HG03175 (cell line): ENCODE results near the gene OVCH1.
"Not testable (repeated sequence)": the region's sequence is repeated elsewhere in the genome, so short reads cannot be mapped to it uniquely, and the experiment has no call there.

Experiments used
- ATAC-seq: cut with Tn5 transposase; IDR thresholded peaks from one replicate; pipeline ENCODE4 v1.9.1; 2021; ENCODE audit warnings: mild to moderate bottlenecking, moderate library complexity; ENCODE audit not compliant: unreplicated experiment

Gene OVCH1

GRCh38 chr12:29405561-29405960 is 91.9 kb downstream of the OVCH1 start:
- no peak for ATAC-seq

- ATAC-seq: no peak
Observed at GRCh38 chr12:29403991-29404390, 93.5 kb downstream of the OVCH1 start.

DNA sequence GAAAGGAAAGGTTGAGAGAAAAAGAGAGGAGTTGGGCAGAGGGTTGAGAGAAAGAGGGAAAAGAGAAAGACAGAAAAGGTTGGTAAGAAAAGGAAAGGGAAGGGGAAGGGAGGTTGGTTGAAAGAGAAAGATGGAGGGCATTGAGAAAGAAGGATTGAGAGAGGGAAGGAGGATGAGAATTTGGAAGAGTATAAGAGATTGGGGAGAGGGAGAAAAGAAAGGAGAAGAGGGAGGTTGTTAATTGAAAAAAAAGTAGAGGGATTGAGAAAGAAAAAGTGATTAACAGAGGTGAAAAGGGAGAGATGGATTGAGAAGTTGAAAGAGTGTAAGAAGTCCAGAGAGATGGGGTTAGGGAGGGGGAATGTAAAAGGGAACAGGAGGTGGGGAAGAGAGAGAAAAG is 95.0 kb downstream of the OVCH1 start:
- ATAC-seq: no peak

- no peak for ATAC-seq
Observed at GRCh38 chr12:29398495-29398894, 99.0 kb downstream of the OVCH1 start.

DNA sequence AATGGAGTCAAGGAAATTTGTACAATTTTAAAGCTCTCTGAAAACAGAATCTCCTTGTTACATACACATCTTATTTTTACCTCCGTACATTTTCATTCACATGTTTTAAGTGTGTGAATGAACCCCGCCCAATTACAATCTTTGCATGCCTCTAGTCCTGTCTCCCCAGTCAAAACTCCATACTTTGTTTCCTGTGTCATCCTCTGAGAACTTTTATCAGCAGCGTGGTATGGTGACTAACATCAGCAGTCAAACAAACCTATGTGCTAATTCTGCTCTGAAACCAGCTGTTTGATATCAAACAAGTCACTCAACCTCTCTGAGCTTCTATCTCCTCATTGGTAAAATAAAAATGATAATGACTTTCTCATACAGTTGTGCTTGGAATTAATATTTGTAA is 100.7 kb downstream of the OVCH1 start:
- no peak for ATAC-seq

- ATAC-seq: no peak
Observed at GRCh38 chr12:29395356-29395755, 102.1 kb downstream of the OVCH1 start.

GRCh38 chr12:29390419-29390818 is 107.1 kb downstream of the OVCH1 start:
- not testable (repeated sequence) for ATAC-seq

- no peak for ATAC-seq
Observed at GRCh38 chr12:29389295-29389919, 108.1 kb downstream of the OVCH1 start.

DNA sequence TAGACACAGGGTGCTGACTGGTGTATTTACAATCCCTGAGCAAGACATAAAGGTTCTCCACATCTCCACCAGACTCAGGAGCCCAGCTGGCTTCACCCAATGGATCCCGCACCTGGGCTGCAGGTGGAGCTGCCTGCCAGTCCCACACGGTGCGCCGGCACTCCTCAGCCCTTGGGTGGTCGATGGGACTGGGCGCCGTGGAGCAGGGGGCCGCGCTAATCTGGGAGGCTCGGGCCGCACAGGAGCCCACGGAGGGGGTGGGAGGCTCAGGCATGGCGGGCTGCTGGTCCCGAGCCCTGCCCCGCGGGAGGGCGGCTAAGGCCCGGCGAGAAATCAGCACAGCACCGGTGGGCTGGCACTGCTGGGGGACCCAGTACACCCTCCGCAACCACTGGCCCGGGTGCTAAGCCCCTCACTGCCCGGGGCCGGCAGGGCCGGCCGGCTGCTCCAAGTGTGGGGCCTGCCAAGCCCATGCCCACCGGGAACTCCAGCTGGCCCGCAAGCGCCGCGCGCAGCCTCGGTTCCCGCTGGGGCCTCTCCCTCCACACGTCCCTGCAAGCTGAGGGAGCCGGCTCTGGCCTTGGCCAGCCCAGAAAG is 111.3 kb downstream of the OVCH1 start:
- ATAC-seq: not testable (repeated sequence)

GRCh38 chr12:29385194-29385593 is 112.3 kb downstream of the OVCH1 start:
- ATAC-seq: not testable (repeated sequence)

GRCh38 chr12:29382251-29382650 is 115.2 kb downstream of the OVCH1 start:
- no peak for ATAC-seq

- ATAC-seq: peak; percentile 97
Observed at GRCh38 chr12:29380536-29381523, 116.7 kb downstream of the OVCH1 start, which contains the start of gene ERGIC2. Gene ERGIC2, minus strand, starts transcription at chr12:29381172. Its CDS starts 9,539 bp downstream, at chr12:29371633.
